ENCODE data around the gene CDC27. TPM values are rescaled to one million over a fixed set of nuclear protein-coding genes. Genes with fewer than 3 reads are reported as not detected.

Gene CDC27
- total and polyA plus RNA-seq, 2 donors (not counting 3 experiments of a cell fraction or from before 2014, with no cell fraction given): 76.1 to 172 TPM

DNA sequence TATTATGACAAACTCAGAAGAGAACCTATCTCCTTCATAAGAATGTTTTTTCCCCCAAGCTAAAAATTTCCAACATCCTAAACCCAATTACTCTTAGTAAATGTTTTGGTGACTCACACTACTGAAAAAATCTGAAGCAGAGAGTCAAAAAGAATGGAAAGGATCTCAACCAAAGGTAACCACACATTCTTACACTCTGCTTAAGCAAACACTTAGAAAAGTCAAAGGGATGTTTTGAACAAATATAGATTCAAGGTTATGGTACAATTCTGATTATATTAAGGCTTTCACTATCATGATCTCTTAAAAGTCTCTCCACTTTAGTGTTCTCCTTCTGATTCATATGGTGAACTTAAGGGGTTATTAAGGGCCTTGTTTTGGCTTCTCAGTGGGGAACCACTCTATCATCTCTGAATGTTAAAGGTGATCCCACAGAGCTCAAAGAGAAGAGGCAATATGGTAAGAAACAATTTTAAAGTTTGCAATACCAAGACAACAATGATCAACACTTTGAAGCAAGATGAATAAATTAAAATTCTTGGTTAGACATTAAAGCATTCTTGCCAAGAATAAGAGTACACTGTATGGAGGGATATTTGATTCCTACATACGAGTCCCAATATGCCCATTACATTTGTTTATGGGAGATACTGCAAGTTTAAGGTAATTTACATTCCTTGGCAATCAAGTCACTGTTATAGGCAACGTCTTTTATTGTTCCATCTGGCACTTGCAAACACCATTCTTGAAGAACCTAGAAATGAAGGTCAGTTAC lies 69.2 kb downstream of the CDC27 start:
- FAIRE-seq (no peak), DNase-seq (ENCODE audit: low read depth, low spot score) (no peak)
- TSS peak; percentile 13 for BruUV-seq (replicated peaks)
- Histone ChIP-seq H3K4me3 (replicated peaks in 1 of 3; ENCODE audit: insufficient read depth in 1 of 3, low read depth in 1 of 3, low read length in 3 of 3) (no peak overlapping the region), H3K27me3 (ENCODE audit: control insufficient read depth in 2 of 2, insufficient read depth in 2 of 2, low read length in 2 of 2) (no peaks in the 10 kb centered on the region), H3K36me3 (ENCODE audit: control insufficient read depth in 2 of 2, extremely low read depth in 1 of 2, insufficient read depth in 2 of 2, low read length in 2 of 2) (peaks cover 3 to 20% of the 10 kb centered on the region in 2 experiments), H3K9me1 (replicated peaks; ENCODE audit: control insufficient read depth, extremely low read depth, insufficient read depth, low read length) (no peaks in the 10 kb centered on the region), H4K20me1 (replicated peaks; ENCODE audit: control insufficient read depth, extremely low read depth, insufficient read depth, low read length) (no peaks in the 10 kb centered on the region), H3K4me2 (ENCODE audit: insufficient read depth, low read length) (no peak overlapping the region), H3K4me1 (ENCODE audit: control insufficient read depth, extremely low read depth, insufficient read depth, low read length) (no peaks in the 10 kb centered on the region), H3K9ac (replicated peaks; ENCODE audit: extremely low read depth, insufficient read depth, low read length) (no peak overlapping the region), H3K79me2 (ENCODE audit: control insufficient read depth, insufficient read depth, low read length) (no peaks in the 10 kb centered on the region), H2AFZ (ENCODE audit: low read depth, low read length) (no peak overlapping the region), H3K27ac (ENCODE audit: insufficient read depth, low read depth, low read length) (no peak overlapping the region), H3K9me3 (replicated peaks; ENCODE audit: control insufficient read depth, insufficient read depth, low read length) (no peaks in the 10 kb centered on the region)
- TF ChIP-seq EZH2 (IDR thresholded peaks at IDR 0.05; ENCODE audit: borderline replicate concordance, low read depth, low read length, severe bottlenecking) (no peak), GATA2 (IDR thresholded peaks at IDR 0.05; ENCODE audit: insufficient read depth, insufficient read length, low read depth, low read length) (no peak), FOS (IDR thresholded peaks at IDR 0.05; ENCODE audit: borderline replicate concordance, insufficient read depth, low read length) (no peak), POLR2AphosphoS5 (IDR thresholded peaks at IDR 0.05; ENCODE audit: insufficient read depth, low read depth, low read length) (no peak), POLR2A (IDR thresholded peaks at IDR 0.05; ENCODE audit: low read depth, low read length) (no peak), MYC (IDR thresholded peaks at IDR 0.05; ENCODE audit: low read depth, low read length) (no peak), CTCF (IDR thresholded peaks at IDR 0.05; ENCODE audit: extremely low read depth in 1 of 2, insufficient read depth in 1 of 2, low read depth in 1 of 2, low read length in 2 of 2) (no peak), JUN (IDR thresholded peaks at IDR 0.05; ENCODE audit: borderline replicate concordance, insufficient read depth, insufficient read length, low read depth) (no peak)
- TF ChIP-seq, protein P1, sequence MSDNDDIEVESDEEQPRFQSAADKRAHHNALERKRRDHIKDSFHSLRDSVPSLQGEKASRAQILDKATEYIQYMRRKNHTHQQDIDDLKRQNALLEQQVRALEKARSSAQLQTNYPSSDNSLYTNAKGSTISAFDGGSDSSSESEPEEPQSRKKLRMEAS (IDR thresholded peaks at IDR 0.05; ENCODE audit: insufficient read depth, insufficient read length): no peak
- POLR2A ChIA-PET: no interaction called here
- intact Hi-C loops (cut with micrococcal nuclease): no loop called here
- dilution Hi-C loops (cut with MboI; ENCODE audit: extremely low pct_ligation_motif_present, low sequenced_read_pairs): no loop called here
- CTCF ChIA-PET: no interaction called here
